LNCAP (cell line): ENCODE results near the gene PPP2R5D.

ENCODE experiments used
- TF ChIP-seq, protein P1 (sequence below): fragments of 450-650 bp; IDR thresholded peaks from 2 replicates; pipeline ENCODE4 v1.5.1; 2017; ENCODE audit warnings: mild to moderate bottlenecking

The PPP2R5D gene

DNA sequence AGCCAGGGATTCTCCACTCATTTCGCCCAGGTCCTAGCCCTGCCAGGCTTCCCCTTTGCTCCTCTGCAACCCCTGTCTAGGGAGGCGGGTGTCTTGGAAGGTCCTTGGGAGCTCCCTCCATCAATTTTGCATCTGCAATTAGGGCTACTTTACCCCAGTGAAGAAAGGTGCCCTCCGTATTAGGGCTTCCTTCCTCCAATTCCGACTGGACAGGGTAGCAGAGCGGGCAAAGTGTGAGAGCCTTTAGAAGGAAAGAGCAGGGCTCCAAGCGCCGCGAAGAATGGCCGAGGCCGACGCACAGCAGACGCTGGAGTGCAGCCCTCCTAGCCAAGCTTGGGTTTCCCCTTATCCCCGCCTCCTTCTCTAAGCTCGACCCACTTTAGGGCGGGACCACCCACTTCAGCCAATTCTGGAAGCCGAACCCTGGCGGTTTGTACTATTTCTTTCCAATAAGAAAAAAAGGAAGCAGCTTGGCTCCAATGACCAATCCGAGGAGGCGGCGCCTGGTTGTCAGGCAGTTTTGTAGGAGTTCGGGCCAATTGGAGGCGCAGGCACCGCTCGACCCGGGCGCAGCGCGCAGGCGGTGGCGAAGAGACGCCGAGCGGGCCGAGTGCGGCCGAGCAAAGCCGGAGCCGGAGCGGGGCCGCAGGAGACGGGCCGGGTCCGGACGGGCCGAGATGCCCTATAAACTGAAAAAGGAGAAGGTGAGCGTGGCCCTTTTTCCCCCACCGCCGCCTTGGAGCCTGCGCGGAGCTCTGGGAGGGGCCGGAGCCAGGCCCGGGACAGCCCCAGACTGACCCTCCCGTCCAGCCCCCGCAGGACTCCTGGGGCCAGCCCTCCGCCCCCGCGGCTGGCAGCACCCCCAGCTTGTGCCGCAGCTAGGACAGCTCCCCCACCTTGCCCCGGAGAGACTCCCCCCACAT, at the start of gene PPP2R5D:
PPP2R5D (plus strand) TSS at position 570 of the 923 bp plus-strand sequence; CDS start at position 678, 108 bp downstream.
- TF ChIP-seq, protein P1, sequence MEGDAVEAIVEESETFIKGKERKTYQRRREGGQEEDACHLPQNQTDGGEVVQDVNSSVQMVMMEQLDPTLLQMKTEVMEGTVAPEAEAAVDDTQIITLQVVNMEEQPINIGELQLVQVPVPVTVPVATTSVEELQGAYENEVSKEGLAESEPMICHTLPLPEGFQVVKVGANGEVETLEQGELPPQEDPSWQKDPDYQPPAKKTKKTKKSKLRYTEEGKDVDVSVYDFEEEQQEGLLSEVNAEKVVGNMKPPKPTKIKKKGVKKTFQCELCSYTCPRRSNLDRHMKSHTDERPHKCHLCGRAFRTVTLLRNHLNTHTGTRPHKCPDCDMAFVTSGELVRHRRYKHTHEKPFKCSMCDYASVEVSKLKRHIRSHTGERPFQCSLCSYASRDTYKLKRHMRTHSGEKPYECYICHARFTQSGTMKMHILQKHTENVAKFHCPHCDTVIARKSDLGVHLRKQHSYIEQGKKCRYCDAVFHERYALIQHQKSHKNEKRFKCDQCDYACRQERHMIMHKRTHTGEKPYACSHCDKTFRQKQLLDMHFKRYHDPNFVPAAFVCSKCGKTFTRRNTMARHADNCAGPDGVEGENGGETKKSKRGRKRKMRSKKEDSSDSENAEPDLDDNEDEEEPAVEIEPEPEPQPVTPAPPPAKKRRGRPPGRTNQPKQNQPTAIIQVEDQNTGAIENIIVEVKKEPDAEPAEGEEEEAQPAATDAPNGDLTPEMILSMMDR: no peak

DNA sequence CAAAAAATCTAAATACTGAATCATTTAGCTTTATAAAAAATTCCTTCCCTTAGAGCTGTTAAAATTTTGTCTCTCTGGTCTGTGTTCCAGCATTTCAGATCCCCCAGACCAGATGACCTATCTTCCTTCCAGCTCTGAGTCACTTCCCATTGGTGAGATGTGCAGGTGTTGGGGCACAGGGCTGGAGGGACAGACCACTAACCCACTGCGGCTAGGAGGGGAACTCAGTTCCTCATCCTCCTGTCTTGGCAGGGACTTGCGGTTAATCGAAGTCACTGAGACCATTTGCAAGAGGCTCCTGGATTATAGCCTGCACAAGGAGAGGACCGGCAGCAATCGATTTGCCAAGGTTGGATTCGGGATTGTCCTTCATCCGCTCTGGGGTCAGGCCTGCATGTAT, 49.0 kb upstream of the PPP2R5D start:
- TF ChIP-seq, protein P1: no peak

DNA sequence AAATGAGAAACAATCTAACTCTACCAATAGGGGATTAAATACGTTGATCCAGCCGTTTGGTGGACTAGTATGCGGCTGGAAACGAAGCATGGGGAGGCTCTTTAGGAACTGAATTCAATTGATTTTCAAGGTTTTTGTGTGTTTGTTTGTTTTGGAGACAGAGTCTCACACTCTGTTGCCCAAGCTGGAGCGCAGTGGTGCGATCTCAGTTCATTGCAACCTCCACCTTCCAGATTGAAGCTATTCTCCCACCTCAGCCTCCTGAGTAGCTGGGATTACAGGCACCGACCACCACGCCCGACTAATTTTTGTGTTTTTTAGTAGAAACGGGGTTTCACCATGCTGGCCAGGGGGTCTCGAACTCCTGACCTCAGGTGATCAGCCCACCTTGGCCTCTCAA, 48.0 kb upstream of the PPP2R5D start:
- TF ChIP-seq, protein P1: no peak

DNA sequence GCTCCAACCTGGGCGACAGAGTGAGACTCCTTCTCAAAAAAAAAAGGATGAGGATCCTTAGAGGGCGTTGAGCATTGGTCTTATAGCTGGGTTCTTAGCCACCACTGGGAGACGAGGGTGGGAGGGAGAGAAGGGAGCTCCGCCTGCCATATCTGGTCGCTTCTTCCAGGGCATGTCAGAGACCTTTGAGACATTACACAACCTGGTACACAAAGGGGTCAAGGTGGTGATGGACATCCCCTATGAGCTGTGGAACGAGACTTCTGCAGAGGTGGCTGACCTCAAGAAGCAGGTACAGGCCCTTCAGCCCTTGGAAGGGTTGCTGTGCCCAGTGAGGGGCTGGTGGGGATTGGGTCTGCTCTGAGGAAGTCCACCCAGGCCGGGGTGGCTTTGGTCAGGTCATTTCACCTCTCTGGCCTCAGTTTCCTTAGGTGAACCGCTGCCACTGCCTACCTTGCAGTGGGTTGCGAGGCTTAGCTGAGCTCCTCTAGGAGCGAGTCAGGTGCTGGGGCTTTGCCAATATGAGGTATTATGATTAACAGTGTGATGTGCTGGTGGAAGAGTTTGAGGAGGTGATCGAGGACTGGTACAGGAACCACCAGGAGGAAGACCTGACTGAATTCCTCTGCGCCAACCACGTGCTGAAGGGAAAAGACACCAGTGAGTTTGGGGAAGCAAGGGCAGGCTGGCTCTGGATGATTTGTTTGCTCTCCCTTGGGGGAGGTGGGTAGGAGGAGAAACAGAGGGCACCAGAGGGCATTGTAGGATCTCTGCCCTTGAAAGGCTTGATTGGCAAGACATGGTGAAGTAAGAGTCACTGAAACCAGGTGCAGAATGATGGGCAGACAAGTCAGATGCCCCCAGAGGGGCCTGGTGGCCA, 46.6 kb upstream of the PPP2R5D start:
- TF ChIP-seq, protein P1: no peak

DNA sequence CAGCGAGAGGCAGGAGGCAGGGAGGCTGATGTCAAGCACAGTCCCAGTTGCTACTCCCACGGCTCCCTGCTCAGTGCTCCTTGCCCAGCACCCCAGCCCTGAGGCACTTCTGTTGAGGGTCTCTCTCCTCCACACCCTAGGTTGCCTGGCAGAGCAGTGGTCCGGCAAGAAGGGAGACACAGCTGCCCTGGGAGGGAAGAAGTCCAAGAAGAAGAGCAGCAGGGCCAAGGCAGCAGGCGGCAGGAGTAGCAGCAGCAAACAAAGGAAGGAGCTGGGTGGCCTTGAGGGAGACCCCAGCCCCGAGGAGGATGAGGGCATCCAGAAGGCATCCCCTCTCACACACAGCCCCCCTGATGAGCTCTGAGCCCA, 46.0 kb upstream of the PPP2R5D start:
- TF ChIP-seq, protein P1: no peak

DNA sequence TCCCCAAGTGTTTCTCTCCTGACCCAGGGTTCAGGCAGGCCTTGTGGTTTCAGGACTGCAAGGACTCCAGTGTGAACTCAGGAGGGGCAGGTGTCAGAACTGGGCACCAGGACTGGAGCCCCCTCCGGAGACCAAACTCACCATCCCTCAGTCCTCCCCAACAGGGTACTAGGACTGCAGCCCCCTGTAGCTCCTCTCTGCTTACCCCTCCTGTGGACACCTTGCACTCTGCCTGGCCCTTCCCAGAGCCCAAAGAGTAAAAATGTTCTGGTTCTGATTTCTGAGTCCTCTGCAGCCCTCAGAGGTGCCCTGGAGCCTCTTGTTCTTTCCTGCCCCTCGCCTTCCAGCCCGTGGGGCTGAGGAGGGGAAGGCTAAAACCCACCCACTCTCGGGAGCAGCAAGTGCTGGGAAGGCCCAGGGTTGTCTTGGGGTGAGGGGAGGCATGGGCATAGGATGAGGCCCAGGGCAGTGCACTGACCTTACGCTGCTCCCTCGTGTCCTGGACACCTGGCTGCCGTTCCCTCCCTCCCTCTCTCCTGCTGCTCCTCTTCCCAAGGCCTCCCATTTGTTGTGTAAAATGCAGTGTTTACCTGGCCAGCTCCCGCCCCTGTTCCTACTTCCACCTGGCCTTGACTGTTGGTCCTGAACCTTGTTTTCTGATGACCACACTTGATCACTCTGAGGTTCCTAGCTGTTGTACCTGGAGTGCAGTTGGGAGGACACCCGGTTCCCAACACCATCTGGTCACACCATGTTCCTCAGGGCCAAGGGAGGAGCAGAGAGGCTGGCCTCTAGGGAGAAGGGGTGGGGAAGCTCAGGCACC, 45.2 kb upstream of the PPP2R5D start:
- TF ChIP-seq, protein P1: no peak

DNA sequence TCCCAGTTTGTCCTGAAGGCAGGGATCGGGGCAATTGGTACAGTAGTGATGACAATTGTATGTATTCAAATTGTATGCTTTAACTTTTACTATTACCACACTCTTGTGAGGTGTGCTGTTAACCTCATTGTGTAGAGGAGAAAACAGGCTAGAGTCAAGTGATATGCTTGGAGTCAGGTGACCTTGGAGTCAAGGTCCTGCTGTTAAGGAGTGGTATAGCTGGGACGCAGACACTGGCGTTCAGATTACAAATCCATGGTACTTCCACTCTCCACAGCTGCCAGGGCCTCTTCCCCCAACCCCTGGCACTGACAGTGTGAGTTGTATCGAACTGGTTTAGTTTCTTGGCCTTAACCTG, 44.6 kb upstream of the PPP2R5D start:
- TF ChIP-seq, protein P1: no peak
